Mesenchymal stem cell (in vitro differentiated cells and primary cell): ENCODE data around the gene CIAO2B.

Experiments
- DNase-seq: peaks from one replicate; pipeline ENCODE4 v3.0.0-alpha.2; 2013
- H2AFZ ChIP-seq: one replicate; pipeline ENCODE4 v1.6.1; 2013; ENCODE audit warnings: low read depth, mild to moderate bottlenecking, control low read depth, inconsistent platforms, low read length, moderate library complexity
- H2AK5ac ChIP-seq: 2 replicates; pipeline ENCODE4 v1.6.1; 2013; ENCODE audit warnings: low read length, moderate library complexity, mild to moderate bottlenecking, inconsistent platforms; ENCODE audit not compliant: severe bottlenecking
- H2BK120ac ChIP-seq: one replicate; pipeline ENCODE4 v1.6.1; 2013; ENCODE audit warnings: low read depth, mild to moderate bottlenecking, inconsistent platforms, low read length, moderate library complexity
- H2BK12ac ChIP-seq, 2 experiments: one replicate each; pipeline ENCODE4 v1.6.1; 2013; ENCODE audit warnings: inconsistent platforms in 2 of 2, low read length in 2 of 2, mild to moderate bottlenecking in 2 of 2, moderate library complexity in 2 of 2, control low read depth in 1 of 2
- H2BK15ac ChIP-seq: one replicate; pipeline ENCODE4 v1.6.1; 2013; ENCODE audit warnings: mild to moderate bottlenecking, low read depth, inconsistent platforms; ENCODE audit not compliant: poor library complexity, severe bottlenecking
- H2BK5ac ChIP-seq: 2 replicates; pipeline ENCODE4 v1.6.1; 2013; ENCODE audit warnings: low read depth, mild to moderate bottlenecking, low read length, control low read depth, inconsistent platforms; ENCODE audit not compliant: poor library complexity, severe bottlenecking
- H3K14ac ChIP-seq, 2 experiments: one replicate each; pipeline ENCODE4 v1.6.1; 2013; ENCODE audit warnings: inconsistent platforms in 2 of 2, low read length in 2 of 2, control low read depth in 1 of 2, mild to moderate bottlenecking in 1 of 2, moderate library complexity in 1 of 2
- H3K18ac ChIP-seq, 2 experiments: one replicate each; pipeline ENCODE4 v1.6.1; 2013; ENCODE audit warnings: inconsistent platforms in 2 of 2, low read length in 2 of 2, control low read depth in 1 of 2, low read depth in 1 of 2, mild to moderate bottlenecking in 1 of 2
- H3K23ac ChIP-seq, 2 experiments: one replicate each; pipeline ENCODE4 v1.6.1; 2013; ENCODE audit warnings: inconsistent platforms in 2 of 2, low read length in 2 of 2, mild to moderate bottlenecking in 2 of 2, moderate library complexity in 2 of 2, control low read depth in 1 of 2
- H3K27ac ChIP-seq: 2 replicates; pipeline ENCODE4 v1.5.1; 2013; ENCODE audit warnings: mild to moderate bottlenecking, moderate library complexity, low read length, control low read depth, inconsistent platforms; ENCODE audit not compliant: poor library complexity, severe bottlenecking
- H3K27me3 ChIP-seq, 2 experiments: 2 replicates each; pipeline versions ENCODE4 v1.6.1 to v1.7.0; 2013; ENCODE audit warnings: low read length in 2 of 2, mild to moderate bottlenecking in 2 of 2, moderate library complexity in 2 of 2, control low read depth in 1 of 2, inconsistent platforms in 1 of 2; ENCODE audit not compliant: control insufficient read depth in 1 of 2, insufficient read depth in 1 of 2
- H3K36me3 ChIP-seq, 2 experiments: 2 replicates each; pipeline versions ENCODE4 v1.6.1 to v1.7.0; 2013; ENCODE audit warnings: low read length in 2 of 2, control low read depth in 1 of 2, inconsistent platforms in 1 of 2, low read depth in 1 of 2, mild to moderate bottlenecking in 1 of 2; ENCODE audit not compliant: insufficient read depth in 2 of 2, control insufficient read depth in 1 of 2
- H3K4ac ChIP-seq, 2 experiments: one replicate each; pipeline ENCODE4 v1.6.1; 2013; ENCODE audit warnings: inconsistent platforms in 2 of 2, low read length in 2 of 2, mild to moderate bottlenecking in 2 of 2, moderate library complexity in 2 of 2, control low read depth in 1 of 2, low read depth in 1 of 2
- H3K4me1 ChIP-seq: 2 replicates; pipeline ENCODE4 v1.6.1; 2013; ENCODE audit warnings: low read depth, low read length, control low read depth; ENCODE audit not compliant: control insufficient read depth, insufficient read depth
- H3K4me2 ChIP-seq: 2 replicates; pipeline ENCODE4 v1.6.1; 2013; ENCODE audit warnings: low read length, mild to moderate bottlenecking, inconsistent platforms; ENCODE audit not compliant: poor library complexity, severe bottlenecking
- H3K4me3 ChIP-seq, 2 experiments: 2 replicates each; pipeline versions ENCODE4 v1.5.1 to v1.7.0; 2013; ENCODE audit warnings: low read length in 2 of 2, mild to moderate bottlenecking in 2 of 2, control low read depth in 1 of 2, low read depth in 1 of 2; ENCODE audit not compliant: insufficient read depth in 1 of 2
- H3K79me1 ChIP-seq: replicated peaks from 2 replicates; pipeline ENCODE4 v1.6.1; 2013; ENCODE audit warnings: mild to moderate bottlenecking, control low read depth, low read length, inconsistent platforms; ENCODE audit not compliant: poor library complexity, severe bottlenecking
- H3K9ac ChIP-seq: 2 replicates; pipeline ENCODE4 v1.7.0; 2013; ENCODE audit warnings: mild to moderate bottlenecking, low read length, moderate library complexity
- H3K9me3 ChIP-seq: 2 replicates; pipeline ENCODE4 v1.7.0; 2013; ENCODE audit warnings: mild to moderate bottlenecking, low read length; ENCODE audit not compliant: control insufficient read depth
- H4K8ac ChIP-seq: one replicate; pipeline ENCODE4 v1.6.1; 2013; ENCODE audit warnings: inconsistent platforms, mild to moderate bottlenecking, low read length, moderate library complexity
- H4K91ac ChIP-seq: one replicate; pipeline ENCODE4 v1.6.1; 2013; ENCODE audit warnings: mild to moderate bottlenecking, low read length, inconsistent platforms
- WGBS: methylation state at CpG from one replicate; pipeline ENCODE4 v1.1.7; 2013; ENCODE audit warnings: mixed read lengths; 5-methylcytosine and 5-hydroxymethylcytosine counted together

CIAO2B gene

GRCh38 chr16:66910175-66910940 lies 23.8 kb downstream of the CIAO2B start:
- Histone ChIP-seq H3K36me3 (no peaks in the 10 kb centered on the region), H3K14ac (no peak overlapping the region), H3K4ac (no peak overlapping the region), H3K27ac (no peak overlapping the region), H2BK120ac (no peak overlapping the region), H3K4me1 (peaks cover 4% of the 10 kb centered on the region), H2AK5ac (no peak overlapping the region), H2BK5ac (no peak overlapping the region), H3K4me3 (no peak overlapping the region), H3K9ac (no peak overlapping the region), H2BK15ac (no peak overlapping the region), H4K8ac (no peak overlapping the region), H3K79me1 (no peaks in the 10 kb centered on the region), H2BK12ac (peak overlapping the region in 1 of 2 experiments; percentile 55), H3K18ac (no peak overlapping the region), H3K4me2 (no peak overlapping the region), H2AFZ (no peak overlapping the region), H3K27me3 (peaks cover 26 to 58% of the 10 kb centered on the region in 2 experiments), H3K23ac (no peak overlapping the region), H4K91ac (no peak overlapping the region), H3K9me3 (no peaks in the 10 kb centered on the region)
- DNase-seq: no peak
- WGBS: 81% methylated on average over 14 of the region's 14 CpGs

GRCh38 chr16:66908762-66909559 lies 25.2 kb downstream of the CIAO2B start:
- no peak overlapping the region for H3K23ac ChIP-seq
- no peak overlapping the region for H3K4ac ChIP-seq
- H3K9ac ChIP-seq: no peak overlapping the region
- WGBS: 89% methylated on average over 12 of the region's 14 CpGs
- H3K36me3 ChIP-seq: no peaks in the 10 kb centered on the region
- H3K27me3 ChIP-seq: peaks cover 19 to 45% of the 10 kb centered on the region in 2 experiments
- DNase-seq: no peak
- H2BK12ac ChIP-seq: peak overlapping the region in 1 of 2 experiments; percentile 48
- no peak overlapping the region for H2BK15ac ChIP-seq
- no peak overlapping the region for H3K27ac ChIP-seq
- H2AK5ac ChIP-seq: no peak overlapping the region
- H4K8ac ChIP-seq: no peak overlapping the region
- no peak overlapping the region for H2AFZ ChIP-seq
- H3K14ac ChIP-seq: no peak overlapping the region
- no peak overlapping the region for H2BK120ac ChIP-seq
- H4K91ac ChIP-seq: no peak overlapping the region
- no peak overlapping the region for H2BK5ac ChIP-seq
- H3K4me3 ChIP-seq: no peak overlapping the region
- no peak overlapping the region for H3K4me2 ChIP-seq
- H3K9me3 ChIP-seq: no peaks in the 10 kb centered on the region
- peaks cover 13% of the 10 kb centered on the region for H3K4me1 ChIP-seq
- no peak overlapping the region for H3K18ac ChIP-seq
- no peaks in the 10 kb centered on the region for H3K79me1 ChIP-seq

DNA sequence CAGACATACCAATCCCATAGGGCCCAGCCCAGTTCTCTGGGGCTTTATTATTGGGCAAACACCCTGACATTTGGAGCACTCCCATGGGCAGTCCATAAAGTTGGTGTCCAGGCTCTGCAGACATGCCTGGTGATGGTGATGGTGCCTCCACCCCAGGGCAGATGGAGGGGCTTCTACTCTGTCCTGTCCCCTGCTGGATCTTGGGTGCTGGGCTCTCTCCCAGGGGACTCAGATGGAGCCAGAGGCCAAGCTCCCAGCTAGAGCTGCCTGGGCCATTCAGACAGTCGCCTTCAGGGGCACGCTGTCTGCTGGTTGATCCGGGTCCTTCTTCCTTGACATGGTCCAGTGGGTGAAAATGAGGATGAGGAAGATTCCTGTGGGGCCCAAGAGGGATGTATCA lies 26.1 kb downstream of the CIAO2B start:
- 93% methylated on average over 3 of the region's 3 CpGs for WGBS
- Histone ChIP-seq H2BK120ac (no peak overlapping the region), H3K27me3 (peaks cover 19 to 41% of the 10 kb centered on the region in 2 experiments), H4K8ac (no peak overlapping the region), H3K14ac (no peak overlapping the region), H3K27ac (no peak overlapping the region), H2AK5ac (no peak overlapping the region), H2BK5ac (no peak overlapping the region), H2BK15ac (no peak overlapping the region), H3K18ac (no peak overlapping the region), H3K36me3 (no peaks in the 10 kb centered on the region), H3K4me2 (no peak overlapping the region), H3K4me3 (no peak overlapping the region), H2AFZ (no peak overlapping the region), H3K4ac (no peak overlapping the region), H3K23ac (no peak overlapping the region), H4K91ac (no peak overlapping the region), H3K9me3 (no peaks in the 10 kb centered on the region), H3K4me1 (peaks cover 15% of the 10 kb centered on the region), H2BK12ac (peak overlapping the region in 1 of 2 experiments; percentile 39), H3K9ac (no peak overlapping the region), H3K79me1 (no peaks in the 10 kb centered on the region)
- no peak for DNase-seq
